ENCODE data around the gene PDGFRA.
"Not testable (repeated sequence)": the region's sequence is repeated elsewhere in the genome, so short reads cannot be mapped to it uniquely, and the experiment has no call there.

Gene PDGFRA

GRCh38 chr4:54320826-54321685 lies 92.0 kb downstream of the PDGFRA start:
- no peak for DNase-seq (ENCODE audit: low spot score)

DNA sequence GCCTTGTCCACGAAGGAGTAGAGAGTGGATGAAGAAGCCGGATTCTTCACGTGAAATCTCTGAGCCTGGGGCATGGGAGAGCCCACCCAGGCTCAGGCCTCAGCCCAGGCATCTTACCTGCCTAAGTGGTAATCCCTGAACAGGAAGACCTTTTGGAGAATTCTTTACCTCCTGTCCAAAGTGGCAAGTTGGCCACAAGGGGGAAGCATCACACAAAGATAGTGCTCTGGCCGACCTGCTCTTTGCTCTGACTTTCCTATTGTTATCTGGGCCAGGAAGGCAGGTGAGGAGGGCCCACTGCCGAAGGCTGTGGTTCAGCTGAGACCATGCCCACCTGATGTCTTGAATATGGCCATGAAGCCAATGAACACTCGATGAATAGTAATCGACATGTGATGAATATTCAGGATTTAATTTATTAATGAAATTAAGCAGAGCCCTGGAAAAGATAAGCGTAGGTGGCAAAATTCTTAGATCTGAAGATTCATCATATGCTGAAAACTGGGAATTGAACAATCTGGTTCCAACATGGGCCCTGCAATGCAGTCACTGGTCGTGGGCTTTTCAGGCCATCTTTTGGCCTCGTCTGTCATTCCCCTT lies 93.8 kb downstream of the PDGFRA start:
- DNase-seq (ENCODE audit: low spot score) = peak; percentile 46

DNA sequence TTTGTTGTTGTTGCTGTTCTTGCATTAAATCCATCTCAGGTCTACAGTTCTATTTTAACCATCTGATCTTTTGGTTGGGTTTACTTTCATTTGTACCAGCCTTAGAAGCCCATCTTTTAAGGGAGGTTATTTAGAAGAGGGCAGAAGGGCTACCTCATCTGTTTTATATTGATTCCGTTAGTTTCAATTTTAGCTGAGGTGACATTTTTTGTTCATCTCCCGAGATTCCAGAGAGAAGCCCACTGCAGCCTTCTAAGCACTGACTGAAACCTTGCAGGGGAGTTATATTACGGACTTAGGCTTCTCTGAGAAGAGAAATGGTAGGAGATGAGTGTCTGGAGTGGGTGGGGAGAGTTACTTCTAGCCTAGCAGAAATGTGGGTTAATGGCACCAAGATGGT lies 101.8 kb downstream of the PDGFRA start:
- DNase-seq (ENCODE audit: low spot score) = no peak

- DNase-seq (ENCODE audit: low spot score) = no peak
Measured at GRCh38 chr4:54332542-54332941, 103.4 kb downstream of the PDGFRA start.

DNA sequence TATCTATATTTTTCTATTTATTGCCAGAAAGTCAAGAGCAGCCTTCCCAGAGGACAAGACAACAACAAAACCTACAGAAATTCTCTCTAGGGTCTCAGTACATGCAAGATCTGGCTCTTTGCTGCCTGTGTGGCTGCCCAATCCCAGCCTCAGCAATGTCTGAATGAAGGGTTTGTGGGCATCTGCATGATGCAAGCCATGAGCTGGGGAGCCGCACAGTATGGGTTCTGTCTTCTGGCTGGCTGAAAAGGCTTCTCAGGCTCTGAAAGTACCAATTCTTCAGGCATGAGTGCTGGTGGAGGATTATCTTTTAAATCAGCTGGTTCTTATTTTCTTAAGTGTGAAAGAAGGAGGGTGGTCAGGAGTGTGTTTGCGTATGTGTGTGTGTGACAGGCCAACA lies 104.6 kb downstream of the PDGFRA start:
- no peak for DNase-seq (ENCODE audit: low spot score)

DNA sequence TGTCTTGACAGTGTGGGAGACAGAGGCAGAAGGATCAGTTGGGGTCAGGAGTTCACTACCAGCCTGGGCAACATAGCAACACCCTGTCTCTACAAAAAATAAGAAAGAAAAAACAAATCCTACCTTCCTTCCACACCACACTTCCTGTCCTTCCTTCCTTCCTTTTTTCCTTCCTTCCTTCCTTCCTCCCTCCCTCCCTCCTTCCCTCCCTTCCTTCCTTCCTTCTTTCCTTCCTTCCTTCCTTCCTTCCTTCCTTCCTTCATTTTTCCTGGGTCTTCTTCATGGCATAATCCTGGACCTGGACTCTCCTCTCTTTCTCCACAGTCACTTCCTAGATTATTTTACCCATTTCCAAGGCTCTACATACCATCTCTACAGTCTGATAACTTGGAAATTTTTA lies 105.7 kb downstream of the PDGFRA start:
- not testable (repeated sequence) for DNase-seq (ENCODE audit: low spot score)

GRCh38 chr4:54337009-54337408 lies 107.9 kb downstream of the PDGFRA start:
- no peak for DNase-seq (ENCODE audit: low spot score)

DNA sequence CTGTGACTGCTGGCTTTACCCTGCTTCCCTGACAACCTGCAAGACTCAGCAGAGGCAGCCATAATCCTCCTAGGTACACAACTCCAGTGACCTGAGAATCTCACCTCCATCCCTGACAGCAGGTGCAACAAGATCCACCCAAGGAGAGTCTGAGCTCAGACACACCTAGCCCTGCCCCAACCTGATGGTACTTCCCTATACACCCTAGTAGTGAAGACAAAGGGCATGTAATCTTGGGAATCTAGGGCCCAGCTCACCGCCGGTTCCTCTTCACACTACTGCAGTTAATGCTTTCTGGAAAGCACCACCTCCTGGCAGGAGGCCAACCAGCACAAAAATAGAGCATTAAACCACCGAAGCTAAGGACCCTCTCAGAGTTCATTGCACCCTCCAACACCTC lies 113.0 kb downstream of the PDGFRA start:
- not testable (repeated sequence) for DNase-seq (ENCODE audit: low spot score)
